SK-N-DZ (cell line): ENCODE measurements around the gene SPATA19.

Source experiments
- DNase-seq: peaks from one replicate; pipeline ENCODE4 v3.0.0-alpha.2; 2015; ENCODE audit warnings: low spot score

Gene SPATA19

DNA sequence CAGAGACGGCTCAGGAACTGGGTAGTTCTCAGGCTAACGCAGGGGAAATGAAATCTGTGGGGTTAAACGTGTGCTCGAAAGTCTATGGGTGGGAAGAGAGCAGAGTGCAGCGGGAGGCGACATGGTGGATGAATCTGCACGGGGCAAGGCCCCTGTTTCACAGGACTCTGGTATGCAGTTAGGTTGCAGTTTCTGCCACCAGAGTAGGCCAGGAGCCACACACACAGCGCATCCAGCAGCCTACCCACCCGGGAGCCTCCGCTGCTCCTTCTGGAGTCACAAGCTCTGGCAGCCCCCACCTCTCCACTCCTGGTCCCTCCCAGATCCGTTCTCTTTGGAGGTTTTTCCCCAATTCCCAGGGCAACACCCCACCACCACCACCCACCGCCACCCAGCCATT, 27.0 kb downstream of the SPATA19 start:
- no peak for DNase-seq

DNA sequence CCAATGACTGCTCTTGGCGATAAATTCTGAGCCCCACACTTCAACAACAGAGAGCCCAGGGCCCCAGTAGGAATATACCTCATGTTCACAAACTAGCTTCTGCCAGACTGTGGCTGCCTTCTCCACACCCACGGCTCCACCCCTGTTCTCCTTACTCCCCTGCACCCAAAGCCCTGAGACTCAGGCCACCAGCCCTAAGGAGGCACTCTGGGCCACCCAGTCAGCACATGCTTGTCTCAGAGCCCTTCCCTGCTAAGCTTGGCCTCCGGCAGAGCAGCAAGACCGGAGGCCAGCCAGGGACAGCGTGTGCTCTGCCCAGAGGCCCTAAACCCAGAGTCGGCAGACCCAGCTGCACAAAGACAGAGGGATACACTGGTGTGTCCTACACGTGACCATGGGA, 27.9 kb downstream of the SPATA19 start:
- DNase-seq = no peak

DNA sequence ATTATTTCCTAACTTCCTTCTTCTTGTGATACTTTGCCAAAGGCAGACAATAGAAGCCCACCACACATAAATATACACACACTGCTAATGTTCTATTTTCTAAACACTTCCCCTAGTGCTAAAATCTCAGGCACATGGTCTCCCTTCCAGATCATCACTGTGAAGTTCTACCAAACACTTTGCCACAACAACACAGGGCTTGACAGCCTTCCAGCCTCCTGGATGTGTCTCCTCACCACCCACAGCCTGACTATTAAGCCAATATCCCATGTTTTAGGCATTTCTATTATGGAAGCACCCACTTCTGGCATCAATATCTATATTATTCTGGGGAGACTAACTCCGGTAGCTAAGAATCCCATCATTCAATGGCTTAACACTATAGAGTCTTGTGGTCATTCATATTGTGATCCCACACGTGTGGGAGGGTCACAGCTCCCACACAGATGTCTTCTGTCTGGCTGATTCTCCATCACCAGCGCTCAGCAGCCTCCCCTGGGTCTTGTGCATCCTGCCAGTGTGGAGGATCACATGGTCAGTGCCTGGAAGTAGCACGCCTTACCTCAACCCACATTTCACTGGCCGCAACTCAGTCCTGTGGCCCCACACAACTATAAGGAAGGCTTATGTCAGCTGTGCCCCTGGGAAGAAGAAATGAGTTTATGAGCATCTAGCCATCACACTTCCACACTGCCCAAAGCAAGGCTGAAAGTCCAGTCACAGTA, 29.0 kb downstream of the SPATA19 start:
- no peak for DNase-seq

DNA sequence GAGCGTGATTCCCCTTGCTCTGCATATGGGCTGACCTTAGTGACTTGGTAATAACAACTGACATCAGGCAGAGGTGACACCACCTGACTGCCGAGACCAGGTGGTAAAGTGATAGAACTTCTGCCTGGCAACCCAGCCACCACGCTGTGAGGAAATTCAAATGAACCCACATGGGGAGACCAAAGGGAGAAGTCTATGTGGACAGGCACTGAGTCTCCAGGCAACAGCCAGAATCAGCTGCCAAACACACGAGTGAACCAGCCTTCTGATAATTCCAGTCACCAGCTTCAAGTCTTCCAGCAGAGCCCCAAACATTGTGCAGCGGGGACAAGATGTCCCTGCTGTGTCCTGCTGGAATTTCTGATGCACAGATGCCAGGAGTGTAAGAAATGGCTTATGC, 29.7 kb downstream of the SPATA19 start:
- no peak for DNase-seq

DNA sequence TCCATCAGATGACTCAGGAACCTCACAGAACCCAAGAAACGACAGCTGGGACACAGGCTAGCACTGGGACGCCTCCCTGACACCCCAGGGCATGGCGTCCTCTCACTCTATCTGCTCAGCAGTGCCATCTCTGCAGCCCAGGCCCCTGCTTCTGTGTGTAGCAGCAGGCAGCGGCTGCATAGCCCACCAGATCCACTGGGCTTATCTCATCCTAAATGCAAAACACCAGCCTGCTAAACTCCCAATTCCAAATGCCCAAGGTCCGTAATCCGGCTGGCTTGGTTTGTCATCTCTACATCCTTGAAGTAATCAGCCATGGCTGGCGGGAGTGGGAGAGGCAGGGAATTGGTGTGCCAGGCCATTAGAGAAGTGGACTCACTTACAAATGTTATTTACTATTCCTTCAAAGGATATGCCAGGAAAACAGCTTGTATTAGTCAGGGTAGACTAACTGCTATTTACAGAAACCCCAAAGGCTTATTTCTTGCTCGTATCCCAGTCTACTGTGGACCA, 30.7 kb downstream of the SPATA19 start:
- no peak for DNase-seq

DNA sequence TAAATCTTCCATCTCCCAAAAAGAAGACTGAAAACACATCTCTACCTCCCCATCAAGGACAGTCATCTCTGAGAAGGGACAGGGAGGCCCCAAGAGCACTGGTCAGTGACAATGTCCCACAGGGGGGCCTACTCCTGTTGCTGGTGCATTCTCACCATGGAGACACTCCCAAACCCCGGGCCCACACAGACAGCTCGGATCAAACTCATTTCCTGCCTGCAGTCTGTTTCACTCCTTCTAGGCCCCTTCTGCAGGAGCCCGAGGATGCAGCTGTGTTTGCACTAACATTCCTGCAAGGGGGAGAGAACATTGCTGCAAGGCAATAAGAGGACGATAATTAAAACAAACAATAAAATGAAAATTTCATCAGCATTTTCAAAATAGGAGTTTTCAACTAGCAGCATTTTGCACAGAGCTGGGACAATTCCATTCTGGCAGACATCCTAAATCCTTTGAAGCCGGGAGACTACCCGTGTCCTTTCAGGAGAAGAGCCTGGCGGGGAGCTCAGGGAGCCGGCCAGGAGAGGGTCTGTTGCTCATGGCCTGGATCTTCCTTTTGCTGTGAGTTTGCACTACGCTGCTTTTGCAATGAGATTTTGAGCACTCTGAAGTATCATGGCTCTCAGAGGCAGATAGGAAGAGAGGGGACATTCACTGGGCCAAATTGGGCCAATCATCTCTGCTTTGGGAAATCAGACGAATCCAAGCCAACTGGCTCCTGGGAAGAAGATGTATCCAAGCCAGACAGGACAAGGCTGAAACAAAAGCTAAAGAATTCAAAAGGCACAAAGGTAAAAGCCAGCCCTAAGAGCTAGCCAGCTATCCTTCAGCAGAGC, 33.2 kb downstream of the SPATA19 start:
- no peak for DNase-seq

DNA sequence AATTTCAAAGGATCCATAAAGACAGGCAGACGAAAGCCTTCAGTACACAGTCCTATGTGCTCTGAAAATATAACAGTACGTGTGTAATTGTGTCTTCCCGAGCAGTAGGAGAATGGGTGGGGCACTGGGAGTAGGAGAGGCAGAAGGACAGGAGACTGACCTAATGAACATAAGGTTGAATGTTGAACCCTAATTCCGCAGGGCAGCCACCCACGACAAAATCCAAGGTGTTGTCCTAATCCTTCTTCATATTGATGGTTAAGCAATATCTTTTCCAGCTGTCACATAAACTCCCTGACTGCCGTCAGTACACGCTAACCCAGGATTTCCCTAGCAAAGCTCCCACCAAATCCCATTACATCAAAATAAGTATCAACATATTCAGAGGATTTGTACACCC, 34.5 kb downstream of the SPATA19 start:
- DNase-seq = no peak

DNA sequence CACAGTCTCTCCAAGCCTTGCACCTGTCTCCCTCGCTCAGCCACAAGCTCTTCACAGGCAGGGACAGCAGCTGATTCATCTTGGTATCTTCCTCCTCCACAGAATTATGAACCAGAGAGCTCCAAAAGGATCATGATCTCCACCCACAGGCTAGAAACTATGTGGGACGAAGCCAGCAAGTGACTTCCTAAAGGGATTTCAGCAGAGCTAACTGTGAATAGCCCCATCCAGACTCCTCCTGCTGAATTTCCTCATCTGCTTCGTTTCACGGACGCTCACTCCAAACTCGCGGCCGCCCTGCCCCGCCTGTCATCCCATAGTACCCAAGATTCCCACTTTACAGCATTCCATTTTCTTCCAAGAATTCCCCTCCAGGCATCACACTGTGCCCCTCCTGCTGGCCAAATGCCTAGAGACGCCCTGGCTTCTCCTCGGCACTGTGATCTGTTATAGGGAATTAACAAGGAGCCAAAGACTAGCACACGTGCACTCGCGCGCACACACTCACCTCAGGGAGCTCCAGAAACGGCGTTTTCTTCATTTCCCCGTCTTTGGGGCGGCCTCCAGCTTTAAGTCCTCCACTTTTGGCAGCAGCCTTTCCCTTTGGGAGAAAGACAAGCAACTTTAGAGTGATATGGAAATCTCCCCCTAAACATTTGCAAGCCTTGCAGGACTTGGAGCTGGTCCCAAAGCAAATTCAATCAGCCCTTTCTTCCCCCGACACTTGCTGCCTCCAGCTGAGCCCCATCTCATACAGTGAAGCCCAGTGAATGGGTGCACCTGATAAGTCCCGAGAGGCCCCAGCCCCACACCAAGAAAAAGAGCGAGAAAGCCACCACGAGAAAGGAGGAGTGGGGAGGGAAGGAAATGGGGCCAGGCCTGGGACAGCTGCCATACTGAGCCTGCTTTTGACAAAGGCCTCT, 35.5 kb downstream of the SPATA19 start:
- no peak for DNase-seq

DNA sequence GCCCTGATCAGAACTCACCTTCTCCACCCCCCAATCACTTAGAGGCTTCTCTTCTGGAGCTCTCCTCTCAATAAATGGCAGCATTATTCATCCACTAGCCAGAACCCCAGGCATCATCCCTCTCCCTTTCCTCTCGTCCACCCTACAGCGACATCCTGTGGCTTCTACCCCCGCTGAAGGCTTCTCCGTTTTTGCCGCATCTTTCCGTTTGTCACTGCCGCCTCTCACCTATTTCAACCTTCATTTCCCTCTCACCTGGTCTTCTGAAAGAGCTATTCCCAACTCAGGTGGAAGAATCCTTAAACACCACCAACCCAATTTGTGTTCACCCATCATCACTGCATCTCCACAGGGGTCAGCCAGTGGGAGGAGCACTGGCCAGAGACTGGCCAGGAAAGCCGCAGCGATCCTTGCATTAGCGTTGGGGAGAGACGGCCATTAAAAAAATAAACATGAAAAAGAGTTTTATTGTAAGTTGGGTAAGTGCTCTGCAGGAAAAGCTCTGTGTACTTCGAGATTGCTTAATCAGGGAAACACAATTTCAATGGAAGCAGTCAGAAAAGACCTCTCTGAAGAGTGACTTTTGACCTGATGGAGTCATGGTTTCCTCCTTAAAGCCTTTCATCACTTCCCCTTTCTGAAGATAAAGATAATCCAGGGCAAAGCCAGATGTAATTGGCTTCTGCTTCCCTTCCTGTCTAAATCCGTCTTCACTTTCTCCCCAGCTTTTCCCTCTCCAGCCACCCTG, 36.7 kb downstream of the SPATA19 start:
- DNase-seq = no peak

DNA sequence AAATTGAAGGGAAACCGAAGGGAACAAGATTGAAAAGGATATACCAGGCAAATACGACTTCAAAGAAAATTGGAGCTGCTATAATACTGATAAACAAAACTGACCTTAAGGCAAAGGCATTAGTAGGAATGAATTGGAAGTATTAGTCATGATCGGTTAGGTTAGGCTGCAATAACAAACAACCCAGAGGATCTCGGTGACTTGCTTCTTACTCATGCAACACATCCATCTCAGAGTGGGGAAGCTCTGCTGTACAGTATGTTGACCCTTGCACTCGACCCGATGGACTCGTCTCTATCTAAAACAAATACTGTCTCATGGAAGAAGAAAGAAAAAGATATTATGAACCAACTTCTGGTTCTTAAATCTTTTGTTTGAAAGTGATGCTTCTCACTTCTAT, 42.3 kb downstream of the SPATA19 start:
- DNase-seq = no peak

DNA sequence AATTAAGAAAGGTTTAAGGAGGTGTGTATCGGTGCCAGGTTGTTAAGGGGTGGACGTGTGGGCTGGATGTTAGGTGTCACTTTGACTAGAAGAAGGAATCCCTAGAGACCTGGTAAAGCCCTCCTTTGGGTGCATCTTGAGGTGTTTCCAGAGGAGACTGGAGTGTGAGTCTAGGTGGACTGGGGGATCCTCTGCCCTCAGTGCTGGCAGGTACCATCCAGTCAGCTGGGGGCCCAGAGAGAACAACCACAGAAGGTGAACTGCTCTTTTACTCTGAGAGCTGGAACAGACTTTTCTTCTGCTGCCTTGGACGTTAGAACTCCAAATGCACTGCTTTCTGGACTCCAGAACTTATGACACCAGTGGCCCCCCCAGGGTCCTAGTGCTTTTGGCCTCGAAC, 44.0 kb downstream of the SPATA19 start:
- DNase-seq = no peak

DNA sequence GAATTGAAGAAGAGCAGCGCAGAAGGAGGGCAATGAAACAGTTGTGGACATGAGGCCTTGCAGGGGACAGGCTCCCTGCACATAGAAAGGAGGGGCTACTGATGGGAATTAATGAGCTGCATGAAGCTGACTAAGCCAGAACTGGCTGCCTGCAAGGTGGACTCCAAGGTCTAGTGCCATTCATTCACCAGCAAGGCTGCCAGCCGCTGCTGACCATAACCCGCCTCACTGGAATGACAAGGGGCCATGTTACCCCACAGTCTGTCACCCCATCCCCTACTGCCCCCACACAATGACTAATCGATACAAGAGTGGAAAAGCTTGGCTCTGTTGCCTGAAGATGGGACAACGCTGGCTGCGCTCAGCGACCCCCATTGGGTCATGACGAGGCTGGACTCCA, 44.6 kb downstream of the SPATA19 start:
- DNase-seq = no peak

DNA sequence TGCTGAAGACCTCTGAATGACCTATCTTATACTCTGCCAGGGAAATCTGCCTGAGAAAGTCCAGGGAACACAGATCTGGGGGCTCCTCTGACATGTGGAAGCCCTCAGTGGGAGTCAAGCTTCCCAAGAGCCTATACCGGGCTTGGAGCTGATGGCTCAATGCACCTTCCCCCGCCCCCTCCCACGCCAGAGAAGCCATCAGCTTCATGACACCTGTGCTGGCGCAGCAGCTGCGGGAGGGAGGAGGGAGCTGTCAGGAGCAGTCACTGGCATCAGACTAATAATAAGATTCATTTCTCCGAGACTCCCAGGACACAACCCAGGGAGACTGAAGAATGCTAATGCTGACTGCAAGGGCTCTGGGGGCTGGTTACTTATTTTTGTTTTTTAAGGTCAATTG, 47.8 kb downstream of the SPATA19 start:
- DNase-seq = no peak

DNA sequence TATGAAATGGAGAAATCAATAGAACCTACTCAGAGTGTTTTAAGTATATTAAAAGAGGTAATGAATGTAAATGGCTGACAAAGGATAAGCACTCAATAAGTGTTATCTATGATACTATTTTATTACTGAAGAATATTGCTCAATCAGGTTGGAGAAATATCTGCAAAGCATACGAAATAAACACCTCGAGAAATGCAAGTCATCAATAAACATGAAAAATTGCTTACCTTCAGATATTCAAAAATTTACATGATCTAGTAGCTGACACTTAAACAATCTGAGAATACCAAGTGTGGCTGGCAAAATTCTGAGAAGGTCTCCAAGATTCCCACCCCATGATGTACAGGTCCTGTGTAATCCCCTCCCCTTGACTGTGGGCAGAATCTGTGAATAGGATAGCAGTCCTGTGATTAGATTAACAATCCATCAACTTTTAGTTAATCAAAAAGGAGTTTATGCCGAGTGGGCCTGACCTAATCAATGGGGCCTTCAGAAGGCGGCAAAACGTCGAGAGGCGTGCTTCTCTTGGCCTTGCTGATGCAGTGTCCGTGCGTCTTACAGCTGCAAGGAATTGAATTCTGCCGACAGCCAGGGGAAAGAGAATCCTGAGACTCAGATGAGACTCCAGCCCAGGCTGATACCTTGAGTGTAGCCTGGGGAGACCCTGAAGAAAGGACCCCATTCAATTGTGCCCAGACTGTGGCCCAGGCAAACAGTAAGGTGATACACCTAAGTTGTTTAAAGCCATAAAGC, 49.1 kb downstream of the SPATA19 start:
- DNase-seq = no peak

DNA sequence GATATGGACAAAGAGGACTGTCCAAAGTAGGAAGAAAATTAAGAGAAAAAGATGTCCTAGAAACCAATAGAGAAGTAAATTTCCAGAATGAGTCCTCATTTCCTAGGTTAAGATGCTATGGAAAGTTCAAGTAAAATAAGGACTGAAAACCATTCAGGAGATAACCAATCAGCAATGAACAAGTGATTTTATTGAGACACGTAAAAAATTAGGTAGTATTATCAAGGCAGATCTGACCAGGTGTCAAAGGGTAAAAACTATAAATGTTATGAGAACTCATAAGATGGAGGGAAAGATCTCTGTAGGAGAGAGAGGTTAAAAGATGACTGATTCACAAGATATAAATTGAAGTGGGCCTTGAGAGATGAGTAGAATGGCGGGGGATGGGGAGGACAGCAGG, 50.2 kb downstream of the SPATA19 start:
- DNase-seq = no peak

DNA sequence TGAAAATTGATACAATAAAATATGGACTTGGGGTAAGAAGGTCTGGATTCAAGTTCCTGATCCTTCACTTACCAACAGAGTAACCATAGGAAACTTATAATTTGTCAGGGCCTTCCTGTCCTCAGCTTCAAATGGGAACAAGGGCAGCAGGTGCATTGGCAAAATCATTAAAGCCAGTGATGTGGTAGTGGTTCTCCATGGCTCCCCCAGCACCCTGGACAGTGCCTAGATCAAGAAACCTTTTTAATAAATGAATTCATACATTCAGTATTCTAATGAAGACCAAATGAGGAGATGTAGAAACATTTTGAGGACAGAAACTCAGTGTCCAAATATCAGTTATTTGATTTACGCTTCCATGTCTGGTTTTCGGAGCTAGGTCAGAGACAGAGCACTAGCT, 51.1 kb downstream of the SPATA19 start:
- DNase-seq = no peak

DNA sequence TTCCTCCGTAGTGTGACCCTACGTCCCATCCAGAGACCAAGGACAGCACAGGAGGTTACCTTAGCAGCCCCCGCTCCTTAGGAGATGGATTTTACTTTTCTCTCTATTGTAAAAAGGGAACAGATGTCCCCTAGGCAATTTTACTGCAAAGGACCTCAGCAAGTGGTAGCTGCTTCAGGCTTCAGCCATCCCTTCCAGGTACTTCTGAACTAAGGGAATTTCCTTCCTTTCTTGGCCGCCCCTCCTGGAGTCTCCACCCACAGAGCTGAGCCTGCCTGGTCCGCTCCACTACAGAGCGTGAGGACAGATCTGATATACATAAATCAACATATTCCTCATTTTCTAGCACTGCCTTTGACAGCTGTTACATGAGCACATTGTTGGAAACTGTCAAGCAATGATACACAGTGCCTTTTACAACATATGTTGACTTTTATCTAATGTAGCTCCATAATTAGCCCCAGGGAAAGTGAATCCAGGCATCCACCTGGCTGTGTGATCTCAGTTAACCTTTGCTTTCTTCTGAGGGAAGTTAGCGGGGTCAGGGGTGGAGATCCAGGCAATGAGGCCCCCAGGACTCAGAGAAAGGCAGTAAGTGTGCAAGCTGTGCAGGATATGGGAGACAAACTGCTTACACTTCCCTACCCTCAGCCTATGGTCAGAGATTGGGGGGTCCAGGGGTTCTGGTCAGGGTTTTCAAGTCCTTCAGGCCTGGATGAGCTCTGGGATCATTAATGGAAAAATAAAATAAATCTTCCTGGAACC, 51.9 kb downstream of the SPATA19 start:
- no peak for DNase-seq

DNA sequence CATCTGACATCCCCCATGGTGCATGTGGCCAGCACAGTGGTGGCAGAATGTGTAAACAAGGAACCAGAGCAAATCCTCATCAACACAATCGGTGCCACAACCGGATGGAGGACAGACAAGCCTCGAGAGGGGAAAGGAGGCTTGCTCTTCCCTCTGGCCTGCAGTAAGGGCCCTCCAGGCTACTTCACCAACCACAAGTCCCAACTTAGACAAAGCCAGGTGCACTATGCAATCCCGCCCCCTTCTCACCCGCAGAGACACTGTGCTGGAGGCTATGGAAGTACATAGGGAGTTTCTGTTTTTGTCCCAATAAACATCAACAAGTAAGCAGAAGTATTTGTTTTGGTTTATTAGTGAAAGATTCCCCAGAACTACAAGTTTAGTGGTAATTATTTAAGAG, 54.3 kb downstream of the SPATA19 start:
- no peak for DNase-seq
